K562 (cell line): ENCODE measurements around the gene AIG1. TPM values are rescaled to one million over a fixed set of nuclear protein-coding genes. Genes with fewer than 3 reads are reported as not detected.

Experiments
- AFF4 ChIP-seq: sonication (generic); formaldehyde crosslinking; IDR thresholded peaks from 2 replicates; pipeline ENCODE4 v1.8.0; 2023; ENCODE audit warnings: mild to moderate bottlenecking, missing genetic modification reagents
- ARID3A ChIP-seq: IDR thresholded peaks from 2 replicates; pipeline ENCODE4 v1.6.1; 2012; ENCODE audit warnings: low read depth, low read length, improper control_type of control experiment, borderline replicate concordance
- BCOR ChIP-seq: fragments of 450-650 bp; IDR thresholded peaks from 2 replicates; pipeline ENCODE4 v1.6.1; 2016
- CEBPZ ChIP-seq: fragments of 150-350 bp; IDR thresholded peaks from 2 replicates; pipeline ENCODE4 v1.6.1; 2014; ENCODE audit warnings: low read depth, mild to moderate bottlenecking, low read length, borderline replicate concordance
- EP400 ChIP-seq: fragments of 450-650 bp; IDR thresholded peaks from 2 replicates; pipeline ENCODE4 v1.6.1; 2017; ENCODE audit warnings: antibody characterized with exemption, mild to moderate bottlenecking, moderate library complexity
- KAT8 ChIP-seq: fragments of 450-650 bp; IDR thresholded peaks from 2 replicates; pipeline ENCODE4 v1.6.1; 2016; ENCODE audit warnings: low read depth, mild to moderate bottlenecking
- NCOA1 ChIP-seq: fragments of 450-650 bp; IDR thresholded peaks from 2 replicates; pipeline ENCODE4 v1.6.1; 2016; ENCODE audit warnings: low read depth
- NCOR1 ChIP-seq: fragments of 450-650 bp; IDR thresholded peaks from 2 replicates; pipeline ENCODE4 v1.6.1; 2016; ENCODE audit warnings: mild to moderate bottlenecking, moderate library complexity
- NFE2L1 ChIP-seq: fragments of 450-650 bp; IDR thresholded peaks from 2 replicates; pipeline ENCODE4 v1.6.1; 2016; ENCODE audit warnings: missing genetic modification characterization, low read depth, mild to moderate bottlenecking, missing compliant biosample characterization, moderate library complexity, borderline replicate concordance
- NR3C1 ChIP-seq: sonication (generic); formaldehyde crosslinking; IDR thresholded peaks from 2 replicates; pipeline ENCODE4 v1.8.1; 2022; ENCODE audit warnings: missing genetic modification reagents
- POLR2A ChIP-seq: fragments of 450-650 bp; conservative IDR thresholded peaks from 2 replicates; pipeline ENCODE4 v1.6.1; 2016
- POLR2AphosphoS2 ChIP-seq: IDR thresholded peaks from 2 replicates; pipeline ENCODE4 v1.6.1; 2012; ENCODE audit warnings: low read length, improper control_type of control experiment
- SMC3 ChIP-seq: conservative IDR thresholded peaks from 2 replicates; pipeline ENCODE4 v1.6.1; 2011; ENCODE audit warnings: low read depth, low read length, improper control_type of control experiment; ENCODE audit not compliant: insufficient read depth
- SRSF7 ChIP-seq: fragments of 200-400 bp; formaldehyde crosslinking; optimal IDR thresholded peaks from 2 replicates; pipeline ENCODE3; 2017; ENCODE audit warnings: mild to moderate bottlenecking, low read depth, low read length
- YBX1 ChIP-seq: fragments of 450-650 bp; IDR thresholded peaks from 2 replicates; pipeline ENCODE4 v1.7.1; 2016; ENCODE audit warnings: mild to moderate bottlenecking
- ZBTB1 ChIP-seq: sonication (generic); formaldehyde crosslinking; IDR thresholded peaks from 2 replicates; pipeline ENCODE4 v1.8.1; 2023; ENCODE audit warnings: missing genetic modification reagents, low read depth, mild to moderate bottlenecking, borderline replicate concordance
- ZBTB34 ChIP-seq: fragments of 250-450 bp; sonication (Bioruptor Pico); IDR thresholded peaks from 2 replicates; pipeline ENCODE4 v1.8.0; 2021; ENCODE audit warnings: mild to moderate bottlenecking, moderate library complexity
- ZNF143 ChIP-seq: sonication (generic); formaldehyde crosslinking; IDR thresholded peaks from 2 replicates; pipeline ENCODE4 v1.9.0; 2022; ENCODE audit warnings: mild to moderate bottlenecking, missing genetic modification reagents
- ZNF354B ChIP-seq: fragments of 250-450 bp; sonication (Bioruptor Pico); IDR thresholded peaks from 2 replicates; pipeline ENCODE4 v1.4.0; 2020
- ZNF644 ChIP-seq: fragments of 200-800 bp; sonication (Bioruptor generic); IDR thresholded peaks from 2 replicates; pipeline ENCODE4 v1.6.1; 2016; ENCODE audit warnings: low read depth, missing genetic modification characterization, missing compliant biosample characterization
- polyA plus RNA-seq, 8 experiments: library from polyadenylated mRNA; depleted of rRNA in 4 of 8; stranded (reverse) in 5 of 8; unstranded in 3 of 8; fragments of >200 nt; fragmentation: Nextera tagmentation in 2 of 8; fragmentation: Illumina TruSeq in 1 of 8; extraction: Ambion mirVana in 2 of 8; extraction: Trizol in 1 of 8; gene quantifications; 2 replicates each; pipeline versions ENCODE4 v1.2.1 to v1.2.3, GENCODE V29; 2011 to 2014; ENCODE audit warnings: inconsistent platforms in 1 of 8, missing spikeins in 1 of 8
- total RNA-seq, 7 experiments: library from RNA; depleted of rRNA in 6 of 7; stranded (reverse); fragments of >200 nt in 6 of 7; fragmentation: Illumina TruSeq in 2 of 7; extraction: Trizol in 2 of 7; gene quantifications; 2 replicates each; pipeline versions ENCODE4 v1.2.1 to v1.2.3, GENCODE V29; 2011 to 2021; ENCODE audit warnings: low replicate concordance in 1 of 7

AIG1 gene
- total and polyA plus RNA-seq, 9 of the 15 experiments (the other 6 are each of a cell fraction or from before 2014, with no cell fraction given) = 74.8 to 333 (median 127) TPM

GRCh38 chr6:143337201-143337949 is 276.7 kb downstream of the AIG1 start (continued):
- TF ChIP-seq CEBPZ (no peak), ZBTB34 (CRISPR knock-in tag) (no peak), AFF4 (CRISPR knock-in tag) (no peak), ARID3A (no peak), NCOR1 (no peak), NCOA1 (no peak), POLR2AphosphoS2 (no peak), POLR2A (no peak), ZNF143 (CRISPR knock-in tag) (no peak), SMC3 (peak; percentile 79), ZBTB1 (CRISPR knock-in tag) (no peak), NFE2L1 (no peak), ZNF644 (tag) (no peak), NR3C1 (CRISPR knock-in tag) (no peak), SRSF7 (no peak), YBX1 (no peak), KAT8 (no peak), BCOR (no peak), EP400 (no peak), ZNF354B (CRISPR knock-in tag) (no peak)
